HEK293 (cell line): Measurements from ENCODE around the gene RP2.

ENCODE experiments used
- CTCF ChIP-seq: fragments of 450-650 bp; formaldehyde crosslinking; IDR thresholded peaks from 2 replicates; pipeline ENCODE4 v1.5.1; 2016; ENCODE audit warnings: missing biosample characterization, missing genetic modification characterization
- KLF7 ChIP-seq: fragments of 450-650 bp; formaldehyde crosslinking; IDR thresholded peaks from 2 replicates; pipeline ENCODE4 v1.5.1; 2016; ENCODE audit warnings: missing biosample characterization, missing genetic modification characterization, borderline replicate concordance
- PRDM10 ChIP-seq: fragments of 450-650 bp; formaldehyde crosslinking; IDR thresholded peaks from 2 replicates; pipeline ENCODE4 v1.5.1; 2016; ENCODE audit warnings: missing biosample characterization, missing genetic modification characterization
- YY1 ChIP-seq: fragments of 450-650 bp; formaldehyde crosslinking; IDR thresholded peaks from 2 replicates; pipeline ENCODE4 v1.5.1; 2018; ENCODE audit warnings: missing biosample characterization, missing genetic modification characterization
- ZNF114 ChIP-seq: fragments of 450-650 bp; formaldehyde crosslinking; IDR thresholded peaks from 2 replicates; pipeline ENCODE4 v1.5.0; 2017; ENCODE audit warnings: missing biosample characterization, missing genetic modification characterization
- ZNF121 ChIP-seq: fragments of 450-650 bp; formaldehyde crosslinking; IDR thresholded peaks from 2 replicates; pipeline ENCODE4 v1.5.1; 2016; ENCODE audit warnings: missing biosample characterization, missing genetic modification characterization
- ZNF132 ChIP-seq: fragments of 450-650 bp; formaldehyde crosslinking; IDR thresholded peaks from 2 replicates; pipeline ENCODE4 v1.5.1; 2017; ENCODE audit warnings: missing biosample characterization, missing genetic modification characterization, borderline replicate concordance
- ZNF274 ChIP-seq, 2 experiments: fragments of 200-500 bp in 1 of 2; fragments of 450-650 bp in 1 of 2; sonication (Bioruptor generic) in 1 of 2; formaldehyde crosslinking in 1 of 2; IDR thresholded peaks; 2 replicates each; pipeline versions ENCODE4 v1.5.1 to v1.6.1; 2014 to 2016; ENCODE audit warnings: borderline replicate concordance in 1 of 2, inconsistent platforms in 1 of 2, low read length in 1 of 2, missing biosample characterization in 1 of 2, missing genetic modification characterization in 1 of 2
- ZNF510 ChIP-seq: fragments of 450-650 bp; formaldehyde crosslinking; IDR thresholded peaks from 2 replicates; pipeline ENCODE4 v1.5.1; 2018; ENCODE audit warnings: mild to moderate bottlenecking, missing genetic modification characterization, missing biosample characterization; ENCODE audit not compliant: insufficient replicate concordance
- ZNF529 ChIP-seq: fragments of 450-650 bp; formaldehyde crosslinking; IDR thresholded peaks from 2 replicates; pipeline ENCODE4 v1.5.1; 2017; ENCODE audit warnings: missing genetic modification characterization, missing biosample characterization; ENCODE audit not compliant: insufficient replicate concordance
- ZNF843 ChIP-seq: fragments of 450-650 bp; formaldehyde crosslinking; IDR thresholded peaks from 2 replicates; pipeline ENCODE4 v1.5.1; 2016; ENCODE audit warnings: missing biosample characterization, missing genetic modification characterization
- ZSCAN30 ChIP-seq: fragments of 450-650 bp; IDR thresholded peaks from 2 replicates; pipeline ENCODE4 v1.5.1; 2018; ENCODE audit warnings: missing biosample characterization, mild to moderate bottlenecking, missing genetic modification characterization, moderate library complexity
- TF ChIP-seq, protein P1 (sequence below): fragments of 450-650 bp; formaldehyde crosslinking; conservative IDR thresholded peaks from 2 replicates; pipeline ENCODE4 v1.5.1; 2016; ENCODE audit warnings: low read depth, missing biosample characterization, missing genetic modification characterization
- TF ChIP-seq, protein P2 (sequence below): fragments of 450-650 bp; formaldehyde crosslinking; IDR thresholded peaks from 2 replicates; pipeline ENCODE4 v1.5.1; 2016; ENCODE audit warnings: missing biosample characterization, missing genetic modification characterization

DNA sequence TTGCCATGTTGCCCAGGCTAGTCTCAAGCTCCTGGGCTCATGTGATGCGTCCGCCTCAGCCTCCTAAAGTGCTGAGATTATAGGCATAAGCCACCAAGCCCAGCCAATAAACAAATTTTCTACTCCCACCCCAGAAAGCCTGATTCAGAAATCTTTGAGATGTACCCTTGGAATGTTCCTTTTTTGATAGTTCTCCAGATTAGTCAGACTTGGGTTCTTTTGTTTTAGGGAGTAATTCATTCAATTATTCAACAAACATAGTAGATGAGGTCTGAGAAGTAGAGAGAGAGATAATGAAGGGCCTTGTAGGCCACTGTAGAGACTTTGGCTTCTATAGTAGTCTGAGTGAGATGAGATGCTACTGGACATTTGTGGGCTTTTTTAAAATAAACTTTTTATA lies 27.8 kb downstream of the RP2 start:
- TF ChIP-seq CTCF = no peak
- TF ChIP-seq PRDM10 (tag by site-specific recombination) = no peak
- TF ChIP-seq ZNF274 (IDR thresholded peaks at IDR 0.05; ENCODE audit: low read length) = no peak
- no peak for TF ChIP-seq ZNF274 (tag by site-specific recombination; IDR thresholded peaks at IDR 0.05; ENCODE audit: borderline replicate concordance)
- TF ChIP-seq, protein P1, sequence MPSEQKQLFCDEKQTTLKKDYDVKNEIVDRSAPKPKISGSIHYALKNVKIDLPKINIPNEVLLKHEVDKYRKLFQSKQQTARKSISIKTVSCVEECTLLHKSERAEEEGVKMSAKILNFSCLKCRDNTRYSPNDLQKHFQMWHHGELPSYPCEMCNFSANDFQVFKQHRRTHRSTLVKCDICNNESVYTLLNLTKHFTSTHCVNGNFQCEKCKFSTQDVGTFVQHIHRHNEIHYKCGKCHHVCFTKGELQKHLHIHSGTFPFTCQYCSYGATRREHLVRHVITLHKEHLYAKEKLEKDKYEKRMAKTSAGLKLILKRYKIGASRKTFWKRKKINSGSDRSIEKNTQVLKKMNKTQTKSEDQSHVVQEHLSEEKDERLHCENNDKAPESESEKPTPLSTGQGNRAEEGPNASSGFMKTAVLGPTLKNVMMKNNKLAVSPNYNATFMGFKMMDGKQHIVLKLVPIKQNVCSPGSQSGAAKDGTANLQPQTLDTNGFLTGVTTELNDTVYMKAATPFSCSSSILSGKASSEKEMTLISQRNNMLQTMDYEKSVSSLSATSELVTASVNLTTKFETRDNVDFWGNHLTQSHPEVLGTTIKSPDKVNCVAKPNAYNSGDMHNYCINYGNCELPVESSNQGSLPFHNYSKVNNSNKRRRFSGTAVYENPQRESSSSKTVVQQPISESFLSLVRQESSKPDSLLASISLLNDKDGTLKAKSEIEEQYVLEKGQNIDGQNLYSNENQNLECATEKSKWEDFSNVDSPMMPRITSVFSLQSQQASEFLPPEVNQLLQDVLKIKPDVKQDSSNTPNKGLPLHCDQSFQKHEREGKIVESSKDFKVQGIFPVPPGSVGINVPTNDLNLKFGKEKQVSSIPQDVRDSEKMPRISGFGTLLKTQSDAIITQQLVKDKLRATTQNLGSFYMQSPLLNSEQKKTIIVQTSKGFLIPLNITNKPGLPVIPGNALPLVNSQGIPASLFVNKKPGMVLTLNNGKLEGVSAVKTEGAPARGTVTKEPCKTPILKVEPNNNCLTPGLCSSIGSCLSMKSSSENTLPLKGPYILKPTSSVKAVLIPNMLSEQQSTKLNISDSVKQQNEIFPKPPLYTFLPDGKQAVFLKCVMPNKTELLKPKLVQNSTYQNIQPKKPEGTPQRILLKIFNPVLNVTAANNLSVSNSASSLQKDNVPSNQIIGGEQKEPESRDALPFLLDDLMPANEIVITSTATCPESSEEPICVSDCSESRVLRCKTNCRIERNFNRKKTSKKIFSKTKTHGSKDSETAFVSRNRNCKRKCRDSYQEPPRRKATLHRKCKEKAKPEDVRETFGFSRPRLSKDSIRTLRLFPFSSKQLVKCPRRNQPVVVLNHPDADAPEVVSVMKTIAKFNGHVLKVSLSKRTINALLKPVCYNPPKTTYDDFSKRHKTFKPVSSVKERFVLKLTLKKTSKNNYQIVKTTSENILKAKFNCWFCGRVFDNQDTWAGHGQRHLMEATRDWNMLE = no peak
- TF ChIP-seq ZSCAN30 (tag by site-specific recombination) = no peak
- no peak for TF ChIP-seq ZNF510 (tag by site-specific recombination)
- TF ChIP-seq ZNF114 (tag by site-specific recombination) = no peak
- TF ChIP-seq ZNF121 (tag by site-specific recombination) = no peak
- no peak for TF ChIP-seq YY1 (tag by site-specific recombination)
- TF ChIP-seq ZNF529 = no peak
- no peak for TF ChIP-seq ZNF843 (tag by site-specific recombination)
- TF ChIP-seq, protein P2, sequence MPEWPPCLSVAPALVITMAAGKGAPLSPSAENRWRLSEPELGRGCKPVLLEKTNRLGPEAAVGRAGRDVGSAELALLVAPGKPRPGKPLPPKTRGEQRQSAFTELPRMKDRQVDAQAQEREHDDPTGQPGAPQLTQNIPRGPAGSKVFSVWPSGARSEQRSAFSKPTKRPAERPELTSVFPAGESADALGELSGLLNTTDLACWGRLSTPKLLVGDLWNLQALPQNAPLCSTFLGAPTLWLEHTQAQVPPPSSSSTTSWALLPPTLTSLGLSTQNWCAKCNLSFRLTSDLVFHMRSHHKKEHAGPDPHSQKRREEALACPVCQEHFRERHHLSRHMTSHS = no peak
- TF ChIP-seq ZNF132 = no peak
- TF ChIP-seq KLF7 (tag by site-specific recombination) = no peak
